CD4-positive, alpha-beta T cell treated with Interferon gamma for 1 hour (primary cell): ENCODE results near the gene BET1L.

ENCODE experiments used
- DNase-seq: peaks from one replicate; pipeline ENCODE4 v3.0.0-alpha.2; 2020

The BET1L gene

GRCh38 chr11:209275-210121, 2.3 kb upstream of the BET1L start:
- no peak for DNase-seq

DNA sequence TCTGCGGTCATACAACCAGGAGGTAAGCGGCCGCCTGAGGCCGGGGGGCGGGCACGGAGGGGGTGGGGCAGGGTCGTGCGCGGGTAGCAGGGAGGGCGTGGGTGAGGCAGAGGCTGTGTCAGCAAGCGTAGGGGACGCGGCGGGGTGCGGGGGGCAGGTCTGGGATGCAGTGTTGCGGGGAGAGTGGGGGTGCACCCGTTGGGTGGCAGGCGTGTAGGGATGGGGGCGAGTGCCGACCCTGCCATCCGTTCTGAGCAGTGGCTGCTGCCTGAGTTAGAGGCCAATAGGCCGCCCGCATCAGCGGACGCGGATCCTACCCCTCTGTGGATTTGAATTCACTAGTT, 1.7 kb upstream of the BET1L start:
- DNase-seq = no peak

GRCh38 chr11:208181-208916, 1.1 kb upstream of the BET1L start:
- peak; percentile 82 for DNase-seq

DNA sequence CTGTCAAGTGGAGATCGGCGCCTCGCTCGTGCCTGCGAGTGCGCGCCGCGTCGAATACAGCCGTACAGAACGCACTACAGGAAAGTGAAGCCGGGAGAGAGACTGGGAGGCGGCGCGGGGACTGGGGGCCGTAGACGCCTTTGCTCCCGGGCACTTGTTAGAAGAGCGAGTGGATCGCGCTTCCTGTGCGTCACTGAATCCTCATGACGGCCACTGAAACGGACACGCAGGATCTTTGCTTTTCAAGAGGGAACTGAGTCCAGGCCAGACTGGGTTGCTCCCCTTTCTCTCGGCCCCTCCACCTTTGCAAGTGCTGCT, 623 bp upstream of the BET1L start:
- DNase-seq = peak; percentile 53

GRCh38 chr11:206526-207207, 532 bp downstream of the BET1L start:
- DNase-seq = peak; percentile 16

GRCh38 chr11:206002-206384, 1.2 kb downstream of the BET1L start:
- DNase-seq = no peak

DNA sequence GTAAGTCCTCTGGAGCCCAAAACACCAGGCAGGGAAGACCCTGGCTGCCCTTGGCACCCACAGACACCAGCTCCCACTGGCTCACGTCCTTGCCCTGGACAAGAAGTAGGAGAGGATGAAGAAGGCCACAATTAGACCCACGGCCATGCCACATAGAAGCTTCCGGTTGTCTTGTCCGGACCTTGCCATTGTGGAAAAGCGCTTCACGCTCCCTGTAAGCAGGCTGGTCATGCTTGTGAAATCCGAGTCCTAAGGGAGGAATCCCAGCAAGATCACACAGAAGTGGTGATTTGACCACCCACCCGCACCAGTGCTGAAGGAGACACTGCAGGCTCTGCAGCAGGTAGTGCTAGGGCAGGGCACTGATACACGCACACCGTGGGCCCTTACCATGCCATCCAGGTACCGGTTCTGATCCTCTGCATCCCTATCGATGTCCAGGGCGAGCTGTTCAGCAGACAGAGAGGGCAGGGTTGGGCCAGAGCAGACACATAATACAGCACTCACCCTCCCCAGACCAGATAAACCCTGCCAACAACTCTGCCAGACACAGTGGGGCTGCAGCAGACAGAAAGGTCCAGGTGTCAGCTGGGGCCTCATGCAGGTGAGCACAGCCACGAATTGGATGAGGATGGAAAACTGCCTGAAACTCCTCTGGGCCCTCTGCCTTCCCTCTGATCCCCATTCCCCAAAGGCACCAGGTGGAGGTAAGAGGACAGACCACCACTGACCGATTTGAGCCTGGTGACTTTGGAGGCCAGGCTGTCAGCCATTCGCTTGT, 1.8 kb downstream of the BET1L start:
- DNase-seq = no peak

DNA sequence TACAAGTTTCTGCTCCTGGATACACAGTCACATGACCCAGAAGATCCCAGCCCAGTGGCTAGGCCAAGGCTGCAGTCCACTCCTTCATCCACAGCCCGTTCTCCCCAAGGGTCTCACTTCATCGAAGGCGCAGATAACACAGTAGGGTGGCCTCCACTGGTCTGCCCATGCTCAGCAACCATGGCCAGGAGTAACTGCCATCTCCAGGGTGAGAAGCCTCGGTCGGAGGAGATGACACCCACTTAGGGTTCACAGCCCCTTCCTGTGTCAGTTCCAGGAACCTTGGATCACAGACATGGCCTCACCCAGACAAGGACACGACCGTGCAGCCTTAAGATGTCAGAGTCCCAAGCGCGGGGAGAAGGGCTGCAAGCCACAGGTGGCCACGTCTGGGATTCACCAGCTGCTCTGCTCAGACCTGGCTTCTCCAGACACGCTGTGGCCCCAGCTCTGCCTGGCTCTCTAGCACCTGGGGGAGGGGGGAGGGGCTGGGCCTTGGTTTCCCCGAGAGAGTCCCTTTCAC, 2.6 kb downstream of the BET1L start:
- DNase-seq = no peak

GRCh38 chr11:203945-204586, 3.1 kb downstream of the BET1L start:
- no peak for DNase-seq

- no peak for DNase-seq
Observed at GRCh38 chr11:203056-203944, 3.9 kb downstream of the BET1L start.

DNA sequence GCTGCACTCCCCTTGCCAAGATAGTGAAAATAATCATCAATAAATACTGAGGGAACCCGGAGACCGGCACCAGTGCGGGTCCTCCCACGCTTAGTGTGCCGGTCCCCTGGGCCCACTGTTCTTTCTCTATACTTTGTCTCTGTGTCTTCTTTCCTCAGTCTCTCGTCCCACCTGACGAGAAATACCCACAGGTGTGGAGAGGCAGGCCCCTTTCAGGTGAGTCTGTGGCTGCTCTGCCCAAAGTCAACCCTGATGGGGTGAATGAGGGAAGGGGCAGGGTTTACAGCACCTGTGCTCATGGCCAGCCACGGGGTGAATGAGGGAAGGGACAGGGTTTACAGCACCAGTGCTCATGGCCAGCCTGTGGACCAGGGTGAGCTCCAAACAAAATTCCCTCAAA, 4.7 kb downstream of the BET1L start:
- DNase-seq = no peak

DNA sequence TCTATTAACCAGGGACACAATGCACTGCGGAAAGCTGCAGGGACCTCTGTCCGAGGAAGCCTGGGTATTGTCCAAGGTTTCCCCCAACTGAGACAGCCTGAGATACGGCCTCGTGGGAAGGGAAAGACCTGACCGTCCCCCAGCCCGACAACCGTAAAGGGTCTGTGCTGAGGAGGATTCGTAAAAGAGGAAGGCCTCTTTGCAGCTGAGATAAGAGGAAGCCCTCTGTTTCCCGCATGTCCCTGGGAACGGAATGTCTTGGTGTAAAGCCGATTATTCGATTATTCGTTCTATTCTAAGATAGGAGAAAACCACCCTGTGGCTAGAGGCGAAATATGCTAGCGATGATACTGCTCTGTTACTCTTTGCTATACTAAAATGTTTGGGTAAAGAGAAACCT, 5.2 kb downstream of the BET1L start:
- no peak for DNase-seq

- DNase-seq = no peak
Observed at GRCh38 chr11:200224-201003, 6.8 kb downstream of the BET1L start.

DNA sequence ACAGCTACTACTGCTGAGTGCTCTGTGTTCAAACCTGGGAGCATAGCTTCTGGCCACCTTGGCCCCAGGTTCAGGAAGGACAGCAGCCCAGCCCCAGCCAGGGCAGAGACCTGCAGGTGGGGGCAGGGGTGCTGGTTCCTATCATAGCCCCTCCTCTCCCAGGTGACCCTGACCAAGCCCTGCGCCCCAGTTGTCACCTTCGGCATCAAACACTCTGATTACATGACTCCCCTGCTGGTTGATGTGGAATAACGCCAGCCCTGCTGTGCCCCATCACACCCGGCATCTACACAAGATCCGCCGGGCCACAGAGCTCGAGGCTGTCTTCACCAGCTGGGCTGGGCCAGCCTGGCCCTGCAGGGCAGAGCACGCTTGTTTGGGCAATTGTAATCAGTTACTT, 7.4 kb downstream of the BET1L start:
- DNase-seq = no peak

DNA sequence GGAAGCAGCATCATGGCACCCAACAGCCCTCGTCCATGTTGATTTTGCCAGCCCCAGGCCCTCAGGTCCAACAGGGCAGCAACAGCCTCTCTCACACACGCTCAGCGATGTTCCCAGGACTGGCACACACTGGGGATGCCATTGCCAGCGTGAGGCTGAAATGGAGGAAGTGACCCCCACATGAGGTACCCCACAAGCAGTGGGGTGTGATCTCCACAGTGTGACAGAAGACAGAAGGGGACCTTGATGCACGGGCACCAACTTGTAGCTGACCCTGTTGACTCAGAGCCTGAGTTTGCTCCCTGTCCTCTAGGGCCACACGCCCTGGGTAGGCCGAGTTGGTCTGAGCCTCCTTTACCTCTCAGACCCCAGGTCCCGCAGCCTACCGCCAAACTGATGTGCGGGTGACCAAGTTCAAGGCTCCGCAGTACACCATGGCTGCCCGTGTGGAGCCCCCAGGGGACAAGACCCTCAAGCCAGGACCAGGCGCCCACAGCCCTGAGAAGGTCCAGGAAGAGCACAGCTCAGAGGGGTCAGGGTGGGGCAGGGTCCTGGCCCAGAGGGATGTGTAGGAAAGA, 8.1 kb downstream of the BET1L start:
- no peak for DNase-seq

GRCh38 chr11:198236-198806, 8.9 kb downstream of the BET1L start:
- no peak for DNase-seq

GRCh38 chr11:197741-198235, 9.4 kb downstream of the BET1L start:
- DNase-seq = no peak

GRCh38 chr11:196786-197731, 10.1 kb downstream of the BET1L start:
- no peak for DNase-seq
